AG04449 (cell line): ENCODE data around the gene GBX2.

Experiments used
- CTCF ChIA-PET: fragments of 350-600 bp; formaldehyde crosslinking; extraction: SDS; loops from one replicate; lab custom pipeline; 2021; ENCODE audit warnings: antibody characterized with exemption; lab: Yijun Ruan, JAX
- POLR2A ChIA-PET: fragments of 400-600, 350-600 bp; formaldehyde crosslinking; extraction: SDS; loops from one replicate; lab custom pipeline; 2020; ENCODE audit warnings: antibody characterized with exemption, inconsistent platforms; lab: Yijun Ruan, JAX
- DNase-seq: peaks from one replicate; pipeline ENCODE4 v3.0.0-alpha.2; 2010; ENCODE audit warnings: low read depth, low spot score
- H3K4me3 ChIP-seq: 2 replicates; pipeline ENCODE4 v1.5.1; 2011; ENCODE audit warnings: low read depth, mild to moderate bottlenecking, control low read depth, low read length
- CTCF ChIP-seq: IDR thresholded peaks from one replicate; pipeline ENCODE4 v1.5.1; 2011; ENCODE audit warnings: mild to moderate bottlenecking, moderate library complexity, low read length, control low read depth, inconsistent platforms; ENCODE audit not compliant: insufficient read depth; ENCODE audit errors: missing control alignments

Gene GBX2

GRCh38 chr2:236160366-236161081 is 7.7 kb downstream of the GBX2 start:
- H3K4me3 ChIP-seq: no peak overlapping the region
- POLR2A ChIA-PET: no interaction called here
- DNase-seq: no peak
- TF ChIP-seq CTCF: no peak
- CTCF ChIA-PET: interaction anchor here (0.8 to 1.6 kb wide), 3 partner anchors 17 to 395 kb away, joined by 3 to 7 read pairs (median 3); no protein-coding TSS in a partner anchor

- TF ChIP-seq CTCF: no peak
- no peak overlapping the region for H3K4me3 ChIP-seq
- ChIA-PET POLR2A (no interaction called here), CTCF (interaction anchor here (0.8 to 1.6 kb wide), 3 partner anchors 18 to 394 kb away, joined by 3 to 7 read pairs (median 3); no protein-coding TSS in a partner anchor)
- DNase-seq: no peak
These were observed 8.4 kb downstream of the GBX2 start for GRCh38 chr2:236159778-236160170.

- POLR2A ChIA-PET: no interaction called here
- CTCF ChIA-PET: interaction anchor here (1.6 to 2.2 kb wide), 2 partner anchors 16 to 380 kb away, joined by 7 to 8 read pairs; no protein-coding TSS in a partner anchor
- no peak for DNase-seq
- no peak overlapping the region for H3K4me3 ChIP-seq
- TF ChIP-seq CTCF: no peak
These were observed 9.0 kb downstream of the GBX2 start for GRCh38 chr2:236158969-236159777.

- ChIA-PET CTCF (interaction anchor here (1.1 to 2.2 kb wide), 2 partner anchors 15 to 20 kb away, joined by 3 to 8 read pairs; no protein-coding TSS in a partner anchor), POLR2A (no interaction called here)
- no peak for TF ChIP-seq CTCF
- H3K4me3 ChIP-seq: no peak overlapping the region
- no peak for DNase-seq
These were observed 10.2 kb downstream of the GBX2 start for GRCh38 chr2:236157815-236158498.

- ChIA-PET POLR2A (no interaction called here), CTCF (interaction anchor here (2.2 kb wide), 1 partner anchor 14 kb away, joined by 8 read pairs; no protein-coding TSS in a partner anchor)
- H3K4me3 ChIP-seq: no peak overlapping the region
- TF ChIP-seq CTCF: no peak
- DNase-seq: no peak
These were observed 10.8 kb downstream of the GBX2 start for GRCh38 chr2:236157366-236157765.
